HG02763 (cell line): ENCODE results near the gene REEP5.
A peak's percentile ranks its signal among the peaks of the same experiment; 100 is the strongest.
"Not testable (repeated sequence)": the region's sequence is repeated elsewhere in the genome, so short reads cannot be mapped to it uniquely, and the experiment has no call there.

Experiments used
- ATAC-seq: cut with Tn5 transposase; IDR thresholded peaks from one replicate; pipeline ENCODE4 v1.9.1; 2021; ENCODE audit warnings: mild to moderate bottlenecking, moderate library complexity; ENCODE audit not compliant: unreplicated experiment

Gene REEP5

GRCh38 chr5:112921833-112922817 is at the start of gene REEP5:
Gene REEP5 (minus strand): TSS chr5:112922227. CDS start chr5:112922190, 37 bp downstream.
- peak; percentile 69 for ATAC-seq

- no peak for ATAC-seq
Observed at GRCh38 chr5:112971276-112971675, 49.2 kb upstream of the REEP5 start.

DNA sequence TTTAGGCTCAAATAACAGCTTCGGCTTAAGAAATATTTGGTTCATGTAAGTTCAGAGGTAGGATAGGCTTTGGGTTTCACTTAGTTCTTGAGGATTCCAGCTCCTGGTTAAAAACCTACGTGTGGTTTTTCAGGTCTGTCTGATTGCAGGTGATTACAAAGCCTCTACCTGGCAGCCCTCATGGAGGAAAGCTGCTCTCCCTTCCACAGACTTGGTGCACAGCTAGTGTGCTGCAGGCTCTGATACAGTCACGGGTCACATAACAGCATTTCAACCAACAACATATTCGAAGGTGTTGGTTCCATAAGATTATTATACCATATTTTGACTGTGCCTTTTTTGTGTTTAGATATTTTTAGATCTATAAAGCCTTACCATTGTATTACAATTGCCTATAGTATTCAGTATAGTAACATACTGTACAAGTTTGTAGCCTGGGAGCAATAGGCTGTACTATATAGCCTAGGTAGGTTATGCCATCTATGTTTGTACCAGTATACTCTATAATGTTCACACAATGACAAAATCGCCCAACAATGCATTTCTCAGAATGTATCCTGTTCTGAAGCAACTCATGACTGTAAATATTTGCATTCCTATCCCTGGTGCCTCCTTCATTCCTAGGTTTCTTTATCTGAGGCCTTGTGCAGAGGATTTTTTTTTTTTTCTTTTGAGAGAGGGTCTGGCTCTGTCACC is 46.5 kb upstream of the REEP5 start:
- no peak for ATAC-seq

DNA sequence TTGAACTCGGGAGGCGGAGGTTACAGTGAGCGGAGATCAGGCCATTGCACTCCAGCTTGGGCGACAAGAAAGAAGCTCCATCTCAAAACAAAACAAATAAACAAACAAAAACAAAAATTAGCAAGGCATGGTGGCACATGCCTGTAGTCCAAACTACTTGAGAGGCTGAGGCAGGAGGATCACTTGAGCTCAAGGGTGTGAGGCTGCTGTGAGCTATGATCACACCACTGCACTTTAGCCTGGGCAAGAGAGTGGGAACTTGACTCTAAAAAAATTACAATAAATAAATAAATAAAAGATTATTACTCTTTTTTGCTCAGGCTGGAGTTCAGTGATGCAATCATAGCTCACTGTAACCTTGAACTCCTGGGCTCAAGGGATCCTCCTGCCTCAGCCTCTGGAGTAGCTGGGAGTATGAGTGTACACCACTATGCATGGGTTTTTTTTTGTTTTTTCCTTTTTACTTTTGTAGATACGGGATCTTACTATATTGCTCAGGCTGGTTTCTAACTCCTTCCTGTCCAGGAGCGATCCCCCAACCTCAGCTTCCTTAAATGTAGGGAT is 45.6 kb upstream of the REEP5 start:
- ATAC-seq: no peak

DNA sequence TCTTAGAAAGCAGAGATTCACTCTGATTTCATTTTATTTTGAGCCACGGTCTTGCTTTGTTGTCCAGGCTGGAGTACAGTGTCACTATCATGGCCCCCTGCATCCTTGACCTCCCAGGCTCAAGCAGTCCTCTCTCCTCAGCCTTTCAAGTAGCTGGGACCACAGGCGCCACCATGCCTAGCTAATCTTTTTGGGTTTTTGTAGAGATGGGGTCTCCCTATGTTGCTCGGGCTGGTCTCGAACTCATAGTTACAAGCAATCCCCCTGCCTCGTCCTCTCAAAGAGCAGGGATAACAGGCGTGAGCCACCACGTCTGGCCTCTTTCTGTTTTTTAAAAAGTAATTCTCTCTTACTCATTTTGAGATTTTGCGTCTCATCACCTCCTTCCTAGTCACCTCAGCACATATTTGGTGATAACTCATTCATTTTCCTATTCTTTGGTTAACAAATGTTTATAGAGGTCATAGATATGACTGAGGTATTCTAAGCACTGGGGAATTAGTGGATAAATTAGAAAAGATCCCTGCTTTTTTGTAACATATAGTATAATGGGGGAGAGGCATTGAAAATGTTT is 43.8 kb upstream of the REEP5 start:
- no peak for ATAC-seq

DNA sequence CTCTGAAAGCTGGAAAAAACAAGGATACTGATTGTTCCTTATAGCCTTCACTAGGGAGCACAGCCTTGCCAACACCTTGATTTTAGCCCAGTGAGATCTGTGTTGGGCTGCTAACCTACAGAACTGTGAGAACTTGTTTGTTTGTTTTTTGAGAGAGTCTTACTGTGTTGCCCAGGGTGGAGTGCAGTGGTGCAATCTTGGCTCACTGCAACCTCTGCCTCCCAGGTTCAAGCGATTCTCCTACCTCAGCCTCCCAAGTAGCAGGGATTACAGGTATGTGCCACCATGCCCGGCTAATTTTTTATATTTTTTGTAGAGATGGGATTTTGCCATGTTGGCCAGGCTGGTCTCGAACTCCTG is 41.3 kb upstream of the REEP5 start:
- ATAC-seq: not testable (repeated sequence)

DNA sequence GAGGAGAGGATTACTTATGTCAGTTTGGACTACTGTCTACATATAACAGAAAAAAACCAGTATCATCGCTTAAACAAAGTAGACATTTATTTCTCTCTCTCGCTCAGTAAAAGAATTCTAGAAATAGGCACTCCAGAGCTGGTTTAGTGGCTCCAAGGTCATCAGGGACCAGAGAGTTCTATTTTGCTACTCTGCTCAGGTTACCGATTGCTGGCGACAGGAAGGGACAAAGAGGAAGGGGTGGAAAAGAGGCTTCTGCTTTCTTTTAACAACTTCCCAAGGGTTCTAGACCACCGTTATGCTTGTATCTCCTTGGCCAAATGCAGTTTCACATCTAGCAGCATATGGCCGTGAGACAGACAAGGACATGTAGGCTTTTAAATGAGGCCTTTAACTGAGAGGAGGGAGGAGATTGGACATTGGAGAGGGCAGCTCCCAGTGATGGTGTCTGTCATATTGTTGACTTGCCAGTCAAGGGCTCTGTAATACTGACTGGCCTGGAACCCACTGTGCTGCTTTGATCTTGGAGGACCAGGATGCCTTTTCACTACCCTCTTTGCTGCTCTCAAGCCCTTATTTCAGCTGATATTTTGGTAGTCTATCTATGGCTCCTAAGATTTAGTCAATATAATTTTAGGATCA is 39.0 kb upstream of the REEP5 start:
- no peak for ATAC-seq

GRCh38 chr5:112960315-112960714 is 38.3 kb upstream of the REEP5 start:
- ATAC-seq: no peak

- not testable (repeated sequence) for ATAC-seq
Observed at GRCh38 chr5:112959872-112960271, 37.8 kb upstream of the REEP5 start.

- peak; percentile 91 for ATAC-seq
Observed at GRCh38 chr5:112958093-112959088, 36.4 kb upstream of the REEP5 start.

DNA sequence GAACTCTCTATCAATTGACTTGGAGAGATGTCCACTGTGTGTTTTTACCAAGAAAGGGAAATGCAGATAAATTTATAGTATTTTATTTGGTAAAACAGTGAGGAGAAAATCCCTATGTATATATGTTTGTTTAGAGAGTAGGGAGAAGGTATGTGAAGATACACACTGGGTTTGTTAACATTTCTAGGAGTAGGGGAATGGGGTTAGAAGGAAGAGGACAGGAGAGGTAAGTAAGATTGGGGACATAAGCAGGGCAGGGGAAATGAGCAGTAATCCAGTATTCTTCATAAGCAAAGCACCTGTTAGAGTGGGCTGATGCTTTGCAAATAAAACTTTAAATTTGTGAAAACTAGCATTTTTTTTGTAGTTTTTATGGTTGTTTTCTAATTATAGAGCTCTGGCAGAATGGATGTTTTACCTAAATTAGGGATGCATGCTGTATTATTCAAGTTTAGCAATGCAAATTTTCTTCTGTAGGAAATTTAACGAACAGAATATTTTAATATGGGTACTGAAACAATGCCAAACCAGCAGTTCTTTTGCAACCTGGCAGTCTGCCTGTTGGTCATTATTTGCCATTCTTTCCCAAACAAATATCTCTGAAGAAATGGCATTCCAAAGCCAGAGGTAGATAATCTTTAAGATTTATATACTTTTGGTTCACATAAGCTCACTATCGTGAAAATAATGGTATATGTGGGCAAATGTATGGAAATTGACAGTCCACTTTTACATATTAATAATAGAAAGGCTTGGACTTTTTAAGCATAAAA is 35.2 kb upstream of the REEP5 start:
- no peak for ATAC-seq

GRCh38 chr5:112956606-112957005 is 34.6 kb upstream of the REEP5 start:
- no peak for ATAC-seq

DNA sequence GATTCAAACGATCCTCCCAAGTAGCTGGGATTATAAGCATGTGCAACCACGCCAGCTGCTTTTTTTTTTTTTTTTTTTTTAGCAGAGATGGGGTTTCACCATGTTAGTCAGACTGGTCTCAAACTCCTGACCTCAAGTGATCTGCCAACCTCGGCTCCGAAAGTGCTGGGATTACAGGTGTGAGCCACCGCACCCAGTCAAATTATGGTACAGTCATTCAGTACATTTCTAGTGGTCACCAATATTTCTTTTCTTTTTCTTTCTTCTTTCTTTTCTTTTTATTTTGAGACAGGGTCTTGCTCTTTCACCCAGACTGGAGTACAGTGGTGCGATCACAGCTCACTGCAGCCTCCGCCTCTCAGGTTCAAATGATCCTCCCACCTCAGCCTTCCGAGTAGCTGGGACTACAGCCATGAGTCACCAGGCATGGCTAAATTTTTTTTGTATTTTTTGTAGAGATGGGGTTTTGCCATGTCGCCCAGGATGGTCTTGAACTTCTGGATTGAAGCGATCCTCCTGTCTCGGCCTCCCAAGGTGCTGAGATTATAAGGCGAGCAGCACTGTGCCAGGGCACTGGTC is 29.2 kb upstream of the REEP5 start:
- ATAC-seq: peak; percentile 93

GRCh38 chr5:112948458-112948857 is 26.4 kb upstream of the REEP5 start:
- no peak for ATAC-seq

GRCh38 chr5:112940670-112941069 is 18.6 kb upstream of the REEP5 start:
- no peak for ATAC-seq

GRCh38 chr5:112938286-112938685 is 16.3 kb upstream of the REEP5 start:
- no peak for ATAC-seq

GRCh38 chr5:112935675-112936074 is 13.6 kb upstream of the REEP5 start:
- ATAC-seq: no peak

DNA sequence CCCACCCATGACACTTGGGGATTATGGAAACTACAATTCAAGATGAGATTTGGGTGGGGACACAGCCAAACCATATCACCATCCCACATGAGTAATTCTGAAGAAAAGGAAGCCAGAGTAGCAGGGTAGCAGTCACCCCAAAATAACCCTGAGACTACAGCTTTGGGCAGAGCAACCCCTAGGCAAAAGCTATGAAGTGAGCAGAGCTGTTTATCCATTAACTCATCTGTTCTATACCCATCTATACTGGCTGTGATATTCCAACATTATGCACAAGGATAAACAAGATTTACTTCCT is 12.3 kb upstream of the REEP5 start:
- no peak for ATAC-seq
